ENCODE results near the gene POLR1E. TPM values are rescaled to one million over a fixed set of nuclear protein-coding genes. Genes with fewer than 3 reads are reported as not detected.

The POLR1E gene
- total and polyA plus RNA-seq, 10 of the 15 experiments (the other 5 are each of a cell fraction or from before 2014, with no cell fraction given), result 13.7 to 71.3 (median 50.4) TPM

GRCh38 chr9:37485389-37486255, at the start of gene POLR1E (continued):
- TF ChIP-seq PRDM15 (CRISPR knock-in tag; IDR thresholded peaks at IDR 0.05) (no peak), JUND (IDR thresholded peaks at IDR 0.05; ENCODE audit: low read depth, low read length) (no peak), E2F8 (IDR thresholded peaks at IDR 0.05; ENCODE audit: low read depth, partially characterized antibody) (no peak), EP300 (IDR thresholded peaks at IDR 0.05; ENCODE audit: borderline replicate concordance in 1 of 2, control insufficient read depth in 1 of 2, low read depth in 2 of 2, low read length in 2 of 2) (no peak; a peak in 1 of 4 replicates), SP1 (IDR thresholded peaks at IDR 0.05; ENCODE audit: low read depth, low read length) (peak; percentile 92), STAT1 (conservative IDR thresholded peaks at IDR 0.05) (no peak), E2F4 (IDR thresholded peaks at IDR 0.05; ENCODE audit: low read depth, low read length) (peak; percentile 81), EED (IDR thresholded peaks at IDR 0.05; ENCODE audit: low read depth) (no peak), ASH2L (IDR thresholded peaks at IDR 0.05; ENCODE audit: borderline replicate concordance, low read depth) (peak; percentile 29; the same call in 1 of the 2 replicates), CREM (IDR thresholded peaks at IDR 0.05; ENCODE audit: low read depth) (peak; percentile 71), GABPA (IDR thresholded peaks at IDR 0.05; ENCODE audit: low read depth) (no peak), PAX8 (IDR thresholded peaks at IDR 0.05) (no peak), SMC3 (IDR thresholded peaks at IDR 0.05; ENCODE audit: borderline replicate concordance, low read length) (no peak), NBN (IDR thresholded peaks at IDR 0.05) (no peak), BCL11A (IDR thresholded peaks at IDR 0.05; ENCODE audit: low read depth, low read length) (no peak), IRF5 (IDR thresholded peaks at IDR 0.05; ENCODE audit: borderline replicate concordance) (no peak), SMAD5 (IDR thresholded peaks at IDR 0.05; ENCODE audit: low read depth) (peak; percentile 90), KLF5 (IDR thresholded peaks at IDR 0.05; ENCODE audit: partially characterized antibody) (no peak), EGR1 (IDR thresholded peaks at IDR 0.05; ENCODE audit: borderline replicate concordance in 1 of 2, low read depth in 2 of 2, low read length in 2 of 2) (peak in 1 of 2 experiments; percentile 84; a peak in 2 of 3 replicates), NFYA (IDR thresholded peaks at IDR 0.05; ENCODE audit: borderline replicate concordance, low read depth, low read length) (no peak), ZSCAN29 (IDR thresholded peaks at IDR 0.05) (no peak), CBX3 (IDR thresholded peaks at IDR 0.05; ENCODE audit: borderline replicate concordance, low read depth) (no peak)

Measured in GM12878 (cell line).